Adrenal gland (tissue), 12 donors: ENCODE data around the gene KRT76. TPM values are rescaled to one million over a fixed set of nuclear protein-coding genes. Genes with fewer than 3 reads are reported as not detected.
"Not testable (repeated sequence)": the region's sequence is repeated elsewhere in the genome, so short reads cannot be mapped to it uniquely, and the experiment has no call there.

Source experiments
- DNase-seq, 7 donors: peaks; one replicate each; pipeline ENCODE4 v3.0.0-alpha.2; 2019 to 2020
- H3K27ac ChIP-seq, 5 donors: fragments of 200-600 bp; sonication (generic) in 4 of 5; 1 replicate in 3 of 5; 2 replicates in 2 of 5; pipeline versions ENCODE4 v1.5.1 to v1.8.0; 2016 to 2020; ENCODE audit warnings: mild to moderate bottlenecking in 1 of 5
- H3K27me3 ChIP-seq: fragments of 200-600 bp; 2 replicates; pipeline ENCODE4 v1.8.0; 2021
- H3K36me3 ChIP-seq, 2 donors: fragments of 200-600 bp; replicated peaks in 1 of 2; 1 replicate in 1 of 2; 2 replicates in 1 of 2; pipeline versions ENCODE4 v1.5.1 to v1.8.0; 2018 to 2022
- H3K4me1 ChIP-seq, 2 donors: fragments of 200-600 bp; replicated peaks in 1 of 2; 1 replicate in 1 of 2; 2 replicates in 1 of 2; pipeline versions ENCODE4 v1.5.1 to v1.8.0; 2018 to 2021
- H3K4me3 ChIP-seq, 4 donors: fragments of 200-600 bp; sonication (generic) in 3 of 4; one replicate each; pipeline ENCODE4 v1.5.1; 2016 to 2018
- H3K9me3 ChIP-seq, 3 donors: fragments of 200-600 bp; sonication (generic) in 1 of 3; replicated peaks in 1 of 3; 1 replicate in 2 of 3; 2 replicates in 1 of 3; pipeline versions ENCODE4 v1.5.1 to v1.8.0; 2016 to 2021
- POLR2A ChIP-seq, 2 donors: fragments of 450-650 bp; IDR thresholded peaks; one replicate each; pipeline ENCODE4 v1.6.1; 2017; ENCODE audit warnings: antibody characterized with exemption in 2 of 2, mild to moderate bottlenecking in 2 of 2, moderate library complexity in 1 of 2
- WGBS, 4 donors: extraction: QIAGEN DNeasy Blood & Tissue Kit in 2 of 4; methylation state at CpG; one replicate each; pipeline versions ENCODE4 v1.1.5 to v1.1.7; 2013 to 2017; 5-methylcytosine and 5-hydroxymethylcytosine counted together
- intact Hi-C, 2 donors: fragments of 100-400 bp; cut with DNase I; formaldehyde crosslinking; loops; one replicate each; pipeline versions ENCODE4 v1.14.1 to v1.15.0; 2022 to 2023
- polyA plus RNA-seq, 3 donors: library from polyadenylated mRNA; stranded (reverse); fragments of 200-250 nt in 2 of 3; fragments of 350-450 nt in 1 of 3; fragmentation: Illumina TruSeq in 1 of 3; extraction: RNeasy Lipid Tissue Mini Kit (QIAGEN cat#74804) in 1 of 3; gene quantifications; one replicate each; pipeline ENCODE4 v1.2.3, GENCODE V29; 2013 to 2014
- total RNA-seq, 9 donors: library from RNA; depleted of rRNA in 4 of 9; stranded (reverse); fragments of >200 nt in 4 of 9; fragments of 120-200 nt in 1 of 9; fragmentation: NEBNext Ultra II Directional in 1 of 9; extraction: Animal tissue kit (Norgen Biotek cat#: 25700) in 1 of 9; gene quantifications; one replicate each; pipeline versions ENCODE4 v1.1.0 to v1.2.4, GENCODE V29; 2013 to 2023
- TF ChIP-seq, protein P1 (sequence below), 6 experiments: fragments of 450-650 bp in 4 of 6; fragments of 200-600 bp in 2 of 6; sonication (generic) in 1 of 6; IDR thresholded peaks; 1 replicate in 5 of 6; 2 replicates in 1 of 6; pipeline versions ENCODE4 v1.5.1 to v1.8.0; 2016 to 2021; ENCODE audit warnings: antibody characterized with exemption in 6 of 6, mild to moderate bottlenecking in 2 of 6, moderate library complexity in 1 of 6
- donor health status: healthy with polysubstance abuse.
- donor health status: Bipolar disorder and iron deficiency.
- donor health status: DM: yes; HTN: yes; CAD: no.
- donor health status: DM: no; HTN: no; CAD: no.
- donor health status: DM: no; HTN: no; CAD: no.
- donor health status: DM: yes; HTN: yes; CAD: no.

Gene KRT76
- total and polyA plus RNA-seq, 12 donors: not detected

DNA sequence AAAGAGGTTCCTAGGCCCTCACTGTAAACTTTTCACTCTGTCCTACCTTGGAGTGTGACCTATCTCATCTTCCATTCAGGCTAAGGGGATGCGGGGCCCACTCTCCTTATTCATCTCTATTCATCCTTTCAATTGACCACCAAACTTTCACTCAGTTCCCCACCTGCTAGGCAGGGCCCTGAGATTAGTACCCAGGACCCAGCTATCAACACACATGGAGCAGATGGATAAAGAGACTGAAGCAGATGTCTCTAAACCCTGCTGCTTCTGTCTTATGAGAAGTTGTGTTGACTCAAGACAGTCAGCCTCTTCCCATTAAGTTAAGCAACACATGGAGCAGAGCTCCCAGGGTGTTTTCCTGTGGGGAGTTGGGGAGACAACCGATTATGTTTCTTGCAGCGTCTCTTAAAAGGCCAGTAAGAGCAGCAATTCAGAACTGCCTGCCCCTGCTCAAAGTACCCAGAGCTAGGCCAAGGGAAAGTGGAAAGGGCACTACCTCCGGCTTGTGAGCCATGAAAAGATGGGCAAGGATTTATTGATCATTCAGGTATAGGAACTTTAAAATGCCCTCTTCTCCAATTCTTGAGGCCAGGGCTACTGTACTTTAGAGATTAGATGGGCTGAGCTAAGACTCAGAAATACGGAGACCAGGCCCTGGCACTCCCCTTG, 10.7 kb downstream of the KRT76 start:
- no peak overlapping the region for H3K27ac ChIP-seq
- TF ChIP-seq POLR2A (IDR thresholded peaks at IDR 0.05): no peak
- no peaks in the 10 kb centered on the region for H3K9me3 ChIP-seq
- H3K36me3 ChIP-seq: no peaks in the 10 kb centered on the region
- WGBS, 4 donors: 81 to 87% (median 84%) methylated on average over 5 of the region's 5 CpGs
- intact Hi-C loops: no loop called here
- H3K4me1 ChIP-seq: no peaks in the 10 kb centered on the region
- no peak for DNase-seq
- no peak overlapping the region for H3K4me3 ChIP-seq
- H3K27me3 ChIP-seq: peaks cover 10% of the 10 kb centered on the region

DNA sequence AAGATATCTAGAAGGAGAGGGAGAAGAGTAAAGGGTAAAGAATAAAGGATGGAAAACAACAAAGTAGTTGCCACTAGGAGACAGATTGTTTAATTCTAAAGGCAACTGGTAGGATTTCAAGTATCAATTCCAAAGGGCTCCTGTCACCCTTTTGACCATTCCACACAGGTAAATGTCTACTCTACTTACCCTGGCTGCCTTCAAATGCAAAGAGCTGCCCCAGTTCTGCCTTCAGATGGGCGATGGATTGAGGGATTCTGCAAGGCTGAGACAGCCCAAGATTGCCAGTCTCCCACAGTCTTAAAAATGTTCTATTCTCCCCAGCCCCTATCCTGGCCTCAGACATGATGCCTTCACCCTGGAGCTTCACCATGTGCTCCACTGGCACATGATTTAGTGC, 11.4 kb downstream of the KRT76 start:
- Histone ChIP-seq H3K4me1 (no peaks in the 10 kb centered on the region), H3K27me3 (peaks cover 10% of the 10 kb centered on the region), H3K9me3 (no peaks in the 10 kb centered on the region), H3K4me3 (no peak overlapping the region), H3K27ac (no peak overlapping the region), H3K36me3 (no peaks in the 10 kb centered on the region)
- DNase-seq: no peak
- WGBS, 4 donors: 50 to 74% (median 68%) methylated on average over 1 of the region's 1 CpG
- intact Hi-C loops: no loop called here
- TF ChIP-seq POLR2A (IDR thresholded peaks at IDR 0.05): no peak
- TF ChIP-seq, protein P1, sequence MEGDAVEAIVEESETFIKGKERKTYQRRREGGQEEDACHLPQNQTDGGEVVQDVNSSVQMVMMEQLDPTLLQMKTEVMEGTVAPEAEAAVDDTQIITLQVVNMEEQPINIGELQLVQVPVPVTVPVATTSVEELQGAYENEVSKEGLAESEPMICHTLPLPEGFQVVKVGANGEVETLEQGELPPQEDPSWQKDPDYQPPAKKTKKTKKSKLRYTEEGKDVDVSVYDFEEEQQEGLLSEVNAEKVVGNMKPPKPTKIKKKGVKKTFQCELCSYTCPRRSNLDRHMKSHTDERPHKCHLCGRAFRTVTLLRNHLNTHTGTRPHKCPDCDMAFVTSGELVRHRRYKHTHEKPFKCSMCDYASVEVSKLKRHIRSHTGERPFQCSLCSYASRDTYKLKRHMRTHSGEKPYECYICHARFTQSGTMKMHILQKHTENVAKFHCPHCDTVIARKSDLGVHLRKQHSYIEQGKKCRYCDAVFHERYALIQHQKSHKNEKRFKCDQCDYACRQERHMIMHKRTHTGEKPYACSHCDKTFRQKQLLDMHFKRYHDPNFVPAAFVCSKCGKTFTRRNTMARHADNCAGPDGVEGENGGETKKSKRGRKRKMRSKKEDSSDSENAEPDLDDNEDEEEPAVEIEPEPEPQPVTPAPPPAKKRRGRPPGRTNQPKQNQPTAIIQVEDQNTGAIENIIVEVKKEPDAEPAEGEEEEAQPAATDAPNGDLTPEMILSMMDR (IDR thresholded peaks at IDR 0.05): no peak

DNA sequence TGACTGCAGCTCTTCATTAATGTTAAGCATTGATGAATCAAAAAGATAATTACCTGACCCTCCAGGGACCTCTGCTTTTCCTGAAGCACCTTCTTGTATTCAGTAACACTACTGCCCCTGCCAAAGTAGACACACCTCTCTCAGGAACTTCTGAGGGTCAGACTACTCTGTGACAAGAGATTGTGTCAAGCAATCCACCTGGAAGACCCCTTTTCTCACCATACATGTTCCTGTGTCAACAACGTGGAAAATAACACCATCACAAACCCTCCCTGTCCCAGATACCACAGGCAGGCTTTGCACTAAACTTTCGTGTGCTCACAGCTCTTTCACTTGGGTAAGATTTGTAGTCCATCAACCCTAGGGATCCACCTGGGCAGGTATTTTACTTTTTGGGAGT, 13.2 kb downstream of the KRT76 start:
- intact Hi-C loops: no loop called here
- H3K4me1 ChIP-seq: no peaks in the 10 kb centered on the region
- no peak for DNase-seq
- no peak overlapping the region for H3K27ac ChIP-seq
- TF ChIP-seq POLR2A (IDR thresholded peaks at IDR 0.05): no peak
- TF ChIP-seq, protein P1 (IDR thresholded peaks at IDR 0.05): no peak
- no peaks in the 10 kb centered on the region for H3K36me3 ChIP-seq
- no peaks in the 10 kb centered on the region for H3K9me3 ChIP-seq
- H3K4me3 ChIP-seq: no peak overlapping the region
- 62 to 87% (median 63%) methylated on average over 2 of the region's 2 CpGs for WGBS, 4 donors
- H3K27me3 ChIP-seq: peaks cover 10% of the 10 kb centered on the region

DNA sequence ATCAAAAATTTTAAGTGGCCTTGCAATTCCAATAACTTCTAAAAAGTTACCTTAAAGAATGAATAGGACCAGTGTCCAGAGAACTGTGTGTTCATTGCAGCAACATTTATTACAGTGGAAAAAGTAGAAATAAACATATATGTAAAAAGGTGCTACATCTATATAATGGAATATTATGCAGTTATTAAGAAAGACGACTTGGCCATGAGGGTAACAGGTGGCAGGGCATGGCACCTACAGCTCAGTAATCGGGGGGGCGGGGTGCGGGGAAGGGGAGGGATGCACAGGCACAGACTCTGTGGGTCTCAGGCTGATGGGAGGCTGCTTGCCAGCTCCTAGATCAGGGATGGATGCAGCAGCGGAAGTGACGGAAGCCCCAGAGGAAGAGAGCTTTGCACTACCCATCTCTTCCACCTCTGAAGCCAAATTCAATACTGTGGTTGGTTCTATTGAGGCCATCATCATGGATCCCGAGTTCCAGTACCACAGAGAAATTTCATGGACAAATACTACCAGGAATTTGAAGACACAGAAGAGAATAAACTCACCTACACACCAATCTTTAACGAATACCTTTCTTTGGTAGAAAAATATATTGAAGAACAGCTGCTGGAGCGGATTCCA, 14.0 kb downstream of the KRT76 start:
- TF ChIP-seq, protein P1 (IDR thresholded peaks at IDR 0.05): no peak
- TF ChIP-seq POLR2A (IDR thresholded peaks at IDR 0.05): no peak
- DNase-seq: no peak
- H3K9me3 ChIP-seq: no peaks in the 10 kb centered on the region
- H3K27ac ChIP-seq: no peak overlapping the region
- intact Hi-C loops: no loop called here
- 71 to 79% (median 77%) methylated on average over 9 of the region's 9 CpGs for WGBS, 4 donors
- H3K4me1 ChIP-seq: no peaks in the 10 kb centered on the region
- H3K27me3 ChIP-seq: peaks cover 6% of the 10 kb centered on the region
- no peaks in the 10 kb centered on the region for H3K36me3 ChIP-seq
- no peak overlapping the region for H3K4me3 ChIP-seq

DNA sequence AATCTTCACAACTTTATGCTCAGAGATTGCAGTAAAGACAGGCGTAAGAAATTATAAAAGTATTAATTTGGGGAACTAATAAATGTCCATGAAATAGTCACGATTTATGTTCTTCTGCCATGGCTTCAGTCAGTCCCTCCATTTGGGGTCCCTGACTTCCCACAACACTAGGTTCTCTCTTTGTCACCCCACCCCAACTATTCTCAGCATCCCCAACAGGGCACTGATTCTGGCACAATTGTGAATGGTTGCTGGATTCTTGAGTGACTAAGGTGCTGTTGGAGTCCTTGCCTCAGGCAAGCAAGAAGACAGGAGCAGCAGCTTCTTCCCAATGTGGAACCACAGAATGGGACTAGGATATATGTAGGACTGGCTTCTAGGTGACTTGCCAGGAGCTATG, 15.3 kb downstream of the KRT76 start:
- no peaks in the 10 kb centered on the region for H3K27me3 ChIP-seq
- intact Hi-C loops: no loop called here
- H3K9me3 ChIP-seq: no peaks in the 10 kb centered on the region
- H3K4me1 ChIP-seq: no peaks in the 10 kb centered on the region
- TF ChIP-seq, protein P1 (IDR thresholded peaks at IDR 0.05): no peak
- no peak for TF ChIP-seq POLR2A (IDR thresholded peaks at IDR 0.05)
- no peaks in the 10 kb centered on the region for H3K36me3 ChIP-seq
- H3K27ac ChIP-seq: no peak overlapping the region
- WGBS, 4 donors: 55 to 87% (median 78%) methylated on average over 2 of the region's 2 CpGs
- H3K4me3 ChIP-seq: no peak overlapping the region
- DNase-seq: no peak

DNA sequence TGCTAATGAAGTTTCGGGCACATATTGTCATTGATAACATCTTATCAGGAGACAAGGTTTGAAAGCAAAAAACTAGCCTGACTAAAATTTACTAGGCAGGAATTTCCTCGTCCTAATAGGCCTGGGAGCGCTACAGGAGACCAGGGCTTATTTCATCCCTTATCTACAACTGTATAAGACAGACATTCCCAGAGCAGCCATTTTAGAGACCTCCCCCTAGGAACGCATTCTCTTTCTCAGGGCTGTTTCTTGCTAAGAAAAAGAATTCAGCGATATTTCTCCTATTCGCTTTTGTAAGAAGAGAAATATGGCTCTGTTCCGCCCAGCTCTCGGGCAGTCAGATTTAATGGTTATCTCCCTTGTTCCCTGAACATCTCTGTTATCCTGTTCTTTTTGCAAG, 15.9 kb downstream of the KRT76 start:
- H3K9me3 ChIP-seq, H3K27ac ChIP-seq, H3K4me1 ChIP-seq, DNase-seq, intact Hi-C loops, H3K36me3 ChIP-seq, H3K4me3 ChIP-seq, H3K27me3 ChIP-seq: not testable (repeated sequence)
- 81 to 89% (median 87%) methylated on average over 8 of the region's 8 CpGs for WGBS, 4 donors
